ENCODE measurements around the gene RAP1A.
"Not testable (repeated sequence)": the region's sequence is repeated elsewhere in the genome, so short reads cannot be mapped to it uniquely, and the experiment has no call there.

The RAP1A gene

GRCh38 chr1:111734856-111735255 lies 115.3 kb downstream of the RAP1A start:
- no peak for DNase-seq (ENCODE audit: extremely low read depth in 1 of 2, low read depth in 1 of 2)

GRCh38 chr1:111735321-111735720 lies 115.7 kb downstream of the RAP1A start:
- DNase-seq (ENCODE audit: extremely low read depth in 1 of 2, low read depth in 1 of 2): no peak

DNA sequence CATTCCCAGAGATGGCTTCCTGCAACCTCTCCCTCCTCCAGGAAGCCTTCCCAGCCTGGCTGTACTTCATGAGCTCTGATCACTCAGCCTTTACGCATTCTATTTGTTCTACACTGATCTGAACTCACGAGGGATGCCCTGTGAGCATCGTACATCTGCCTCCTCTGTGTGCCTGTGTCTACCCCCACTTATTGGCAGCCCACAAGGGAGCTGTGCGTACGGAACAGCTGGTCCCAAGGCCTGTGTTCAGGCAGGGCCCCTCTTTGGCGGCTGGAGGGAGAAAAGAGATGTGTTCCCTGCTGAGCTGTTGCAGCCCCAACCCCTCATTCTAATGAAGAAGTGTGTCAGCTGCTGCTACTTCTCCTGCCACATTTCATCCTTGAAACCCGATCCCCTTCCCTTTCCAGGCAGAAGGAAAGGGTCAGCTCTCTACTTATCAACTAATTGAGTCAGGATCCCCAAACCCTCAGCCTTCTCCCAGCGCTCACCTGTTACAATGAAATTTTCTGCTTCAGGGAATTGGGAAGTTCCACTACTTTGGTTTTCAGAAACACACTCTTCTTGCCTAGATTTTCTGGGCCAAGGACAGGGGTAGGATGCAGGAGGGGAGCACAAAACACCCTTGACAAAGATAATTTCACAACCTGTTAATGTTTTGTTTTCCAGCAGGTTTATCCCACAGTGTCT lies 116.4 kb downstream of the RAP1A start:
- DNase-seq (ENCODE audit: extremely low read depth in 1 of 2, low read depth in 1 of 2): no peak

DNA sequence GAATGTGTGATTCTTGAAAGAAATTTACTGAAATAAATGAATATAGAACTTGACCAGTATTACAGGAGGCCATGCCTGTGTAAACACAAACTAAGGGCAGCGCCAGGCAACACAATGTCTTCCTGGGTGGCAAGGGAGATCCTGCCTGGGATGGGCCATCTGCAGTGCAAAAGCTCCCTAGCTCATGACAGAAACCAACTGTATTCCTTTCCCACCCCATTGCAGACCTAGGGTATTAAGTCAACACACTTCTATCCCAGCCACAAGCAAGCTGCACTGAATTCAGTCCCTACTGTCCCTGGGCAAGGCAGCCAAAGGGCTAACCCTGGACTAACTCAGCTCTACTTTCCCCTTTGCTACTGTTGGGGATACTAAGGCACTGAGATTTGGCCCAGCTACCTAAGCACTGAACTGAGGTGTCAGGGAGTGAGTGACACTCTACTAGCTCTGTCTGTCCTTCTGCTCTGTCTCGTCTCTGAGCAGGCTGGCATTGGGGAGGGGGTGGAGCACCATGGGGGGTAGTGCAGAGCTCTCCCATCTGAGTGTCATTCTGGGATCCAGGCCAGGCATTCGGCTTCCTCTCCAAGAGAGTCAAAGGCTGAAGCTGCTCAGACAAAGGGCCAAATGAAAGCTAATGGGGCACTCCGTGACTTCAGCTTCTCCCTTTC lies 117.1 kb downstream of the RAP1A start:
- no peak for DNase-seq (ENCODE audit: extremely low read depth in 1 of 2, low read depth in 1 of 2)

DNA sequence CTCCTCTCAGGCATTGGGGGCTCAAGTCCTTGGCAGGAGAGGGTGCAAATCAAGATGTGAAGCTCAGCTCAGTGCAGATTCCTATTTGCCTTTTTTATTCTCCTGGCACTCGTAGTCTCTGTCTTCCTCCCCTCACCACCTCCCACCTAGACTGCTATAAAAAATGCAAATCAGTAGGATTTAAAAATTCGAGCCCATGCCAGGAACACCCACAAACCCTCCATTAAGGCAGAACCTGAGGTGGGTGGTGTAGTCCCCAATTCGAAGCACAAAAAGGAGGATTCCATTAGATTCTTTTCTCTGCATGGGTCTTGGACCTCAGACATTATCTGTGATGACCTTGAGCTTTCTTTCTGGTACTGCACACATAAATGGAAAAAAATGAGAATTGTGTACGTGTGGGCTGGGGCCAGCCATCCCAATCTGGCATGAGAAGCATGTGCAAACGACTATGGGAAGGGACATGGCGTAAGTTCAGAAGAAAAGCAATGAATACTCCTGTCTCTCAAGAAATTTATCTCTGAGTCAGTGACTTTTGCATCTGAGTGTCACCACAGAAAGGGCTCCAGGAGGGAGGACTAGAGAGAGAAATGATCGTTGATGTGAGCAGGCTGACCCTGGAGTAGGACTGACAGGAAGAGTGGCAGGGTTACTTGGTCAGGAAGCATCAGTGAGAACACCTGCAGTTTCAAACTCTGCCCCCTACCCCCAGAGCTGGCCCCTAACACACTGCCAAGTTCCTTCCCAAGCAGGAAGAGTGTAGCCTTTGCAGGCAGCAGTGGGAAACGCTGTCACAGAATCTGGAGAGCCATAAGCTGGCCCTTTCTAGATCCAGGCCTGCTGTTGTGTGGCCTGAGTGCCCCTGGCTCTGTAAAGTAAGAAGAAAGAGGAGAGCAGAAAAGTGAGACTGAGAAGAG lies 117.9 kb downstream of the RAP1A start:
- DNase-seq (ENCODE audit: extremely low read depth in 1 of 2, low read depth in 1 of 2): no peak

GRCh38 chr1:111738133-111738435 lies 118.5 kb downstream of the RAP1A start:
- DNase-seq (ENCODE audit: extremely low read depth in 1 of 2, low read depth in 1 of 2): no peak

- DNase-seq (ENCODE audit: extremely low read depth in 1 of 2, low read depth in 1 of 2): peak in 1 of 2 donors; percentile 22
Measured at GRCh38 chr1:111738436-111739193, 119.0 kb downstream of the RAP1A start.

DNA sequence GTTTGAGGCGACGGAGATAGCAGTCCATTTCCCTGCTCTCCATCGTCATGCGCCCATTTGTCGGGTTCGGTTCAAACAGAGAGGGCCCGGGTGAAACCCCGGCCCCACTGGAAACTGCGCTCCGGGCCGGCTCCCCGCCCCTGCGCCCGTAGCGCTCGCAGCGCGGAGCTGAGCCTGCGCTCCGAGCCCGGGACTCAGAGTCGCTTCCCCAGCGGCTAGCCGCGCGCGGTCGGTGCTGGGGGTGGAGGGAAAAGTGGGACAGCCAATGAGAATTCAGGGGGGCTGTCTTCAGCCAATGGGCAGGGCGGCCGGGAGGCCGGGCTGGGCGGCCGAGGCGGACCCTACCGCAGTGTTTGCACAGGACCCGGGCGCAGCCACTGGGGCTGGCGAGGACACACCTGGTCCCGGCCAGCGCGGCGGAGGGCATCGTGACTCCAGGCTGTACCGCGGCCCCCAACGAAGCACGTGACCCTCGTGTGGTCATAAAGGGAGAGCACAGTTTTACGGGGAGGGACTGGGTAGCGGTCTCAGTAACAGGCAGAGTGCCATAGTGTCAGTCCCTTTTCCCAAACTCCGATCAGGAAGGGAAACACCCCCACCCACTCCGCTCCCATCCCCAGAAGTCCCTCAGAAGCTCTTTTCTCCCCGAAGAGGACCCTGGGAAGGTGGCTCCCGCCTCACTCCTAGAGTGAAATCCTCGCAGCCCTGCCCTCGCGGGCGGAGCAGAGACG lies 119.8 kb downstream of the RAP1A start, which contains the start of gene INKA2:
TSS of gene INKA2 (minus strand) at position 202 of the 731 bp plus-strand sequence. CDS start at position 49, 153 bp downstream.
- peak; percentile 66 to 77 for DNase-seq (ENCODE audit: extremely low read depth in 1 of 2, low read depth in 1 of 2)

DNA sequence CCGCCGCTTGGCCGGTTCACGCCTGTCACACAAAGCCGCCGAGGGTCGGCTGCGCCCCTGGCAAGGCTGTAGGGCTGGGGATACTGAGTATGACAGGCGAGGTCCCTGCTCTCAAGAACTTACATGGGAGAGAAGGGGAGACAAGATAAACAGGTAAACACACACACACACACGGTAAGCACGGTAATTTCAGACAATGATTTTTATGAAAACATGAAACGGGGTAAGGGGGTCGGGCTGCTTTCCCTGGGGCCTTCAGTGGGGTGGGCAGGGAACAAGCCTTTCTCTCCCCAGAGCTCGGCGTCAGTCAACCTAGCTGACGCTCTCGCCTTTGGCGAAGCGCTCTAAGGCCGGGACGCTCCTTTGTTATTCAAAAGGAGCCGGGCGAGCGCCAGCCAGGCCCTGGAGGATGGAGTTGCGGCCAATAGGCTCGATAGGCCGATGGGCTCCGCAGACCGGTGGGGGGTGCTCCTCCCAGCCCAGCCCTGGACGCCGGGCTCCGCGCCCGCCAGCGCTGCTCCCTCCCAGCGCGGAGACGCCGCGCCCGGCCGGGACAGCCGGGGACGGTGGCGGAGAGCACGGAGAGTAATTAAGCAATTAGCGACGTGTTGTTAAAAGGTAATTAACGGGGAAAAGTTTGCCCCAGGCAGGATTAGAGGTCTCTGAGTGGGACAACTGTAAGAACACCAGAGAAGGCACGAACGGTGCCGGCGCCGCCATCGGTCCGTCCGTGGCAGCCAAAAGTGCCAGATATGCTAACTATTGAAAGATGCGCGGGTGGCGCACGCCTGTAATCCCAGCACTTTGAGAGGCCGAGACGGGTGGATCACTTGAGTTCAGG lies 120.6 kb downstream of the RAP1A start:
- no peak for DNase-seq (ENCODE audit: extremely low read depth in 1 of 2, low read depth in 1 of 2)

DNA sequence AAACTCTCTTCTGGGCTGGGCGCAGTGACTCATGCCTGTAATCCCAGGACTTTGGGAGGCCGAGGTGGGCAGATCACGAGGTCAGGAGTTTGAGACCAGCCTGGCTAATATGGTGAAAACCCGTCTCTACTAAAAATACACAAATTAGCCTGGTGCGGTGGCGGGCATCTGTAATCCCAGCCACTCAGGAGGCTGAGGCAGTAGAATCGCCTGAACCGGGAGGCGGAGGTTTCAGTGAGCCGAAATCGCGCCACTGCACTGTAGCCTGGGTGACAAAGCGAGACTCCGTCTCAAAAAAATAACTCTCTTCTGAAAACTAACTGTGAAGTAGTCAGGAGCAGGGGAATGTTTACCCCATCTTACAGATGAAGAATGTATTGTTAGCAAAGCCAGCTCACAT lies 122.7 kb downstream of the RAP1A start:
- not testable (repeated sequence) for DNase-seq (ENCODE audit: extremely low read depth in 1 of 2, low read depth in 1 of 2)

DNA sequence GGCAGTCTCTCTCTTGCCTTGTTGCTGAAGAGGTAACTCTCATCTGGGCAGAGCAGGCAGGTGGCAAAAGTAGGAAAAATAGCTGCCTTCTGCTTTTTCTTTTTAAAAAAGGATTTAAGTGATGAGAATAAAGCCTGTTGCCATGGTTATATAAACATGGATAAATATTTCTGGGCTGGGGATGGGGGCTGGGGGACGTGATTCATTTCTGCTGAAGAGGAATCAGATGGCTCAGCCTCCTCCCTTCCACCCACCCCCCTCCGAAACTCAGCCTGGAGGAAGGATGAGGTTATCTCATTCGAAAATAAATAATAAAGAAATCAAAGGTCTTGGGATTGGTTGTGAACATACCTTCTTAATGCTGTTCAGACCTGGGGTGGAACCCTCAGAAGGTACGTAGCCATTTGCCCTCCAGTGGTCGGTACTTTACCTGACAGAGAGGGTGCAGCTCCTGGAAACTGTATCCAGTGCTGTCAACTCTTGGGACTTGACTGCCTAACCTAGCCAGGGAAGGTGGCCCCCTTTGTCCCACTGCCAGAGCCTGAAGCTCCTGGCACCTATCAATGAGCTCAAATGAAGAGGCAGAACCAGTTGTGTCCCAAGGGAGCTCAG lies 123.5 kb downstream of the RAP1A start:
- DNase-seq (ENCODE audit: extremely low read depth in 1 of 2, low read depth in 1 of 2): no peak

DNA sequence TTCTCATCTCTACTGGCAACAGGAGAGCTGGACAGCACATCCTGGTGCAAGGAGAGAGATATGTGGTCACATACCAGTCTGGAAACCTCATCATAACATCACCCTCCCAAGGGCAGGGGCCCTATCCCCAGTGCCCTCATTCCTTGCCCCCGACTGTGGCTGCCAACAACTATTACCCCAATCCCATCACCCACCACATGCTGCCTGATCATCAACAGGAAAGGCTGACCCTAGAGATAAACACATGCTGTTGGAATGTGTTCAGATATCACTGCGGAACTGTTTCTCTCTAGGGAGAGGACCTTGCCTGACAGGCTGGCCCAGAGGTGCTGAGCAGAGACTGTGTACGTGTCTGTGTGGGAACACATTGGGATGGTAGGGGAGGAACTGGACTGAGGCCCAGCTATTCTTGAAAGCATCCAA lies 124.1 kb downstream of the RAP1A start:
- DNase-seq (ENCODE audit: extremely low read depth in 1 of 2, low read depth in 1 of 2): no peak

GRCh38 chr1:111745675-111746613 lies 126.4 kb downstream of the RAP1A start:
- DNase-seq (ENCODE audit: extremely low read depth in 1 of 2, low read depth in 1 of 2): no peak

DNA sequence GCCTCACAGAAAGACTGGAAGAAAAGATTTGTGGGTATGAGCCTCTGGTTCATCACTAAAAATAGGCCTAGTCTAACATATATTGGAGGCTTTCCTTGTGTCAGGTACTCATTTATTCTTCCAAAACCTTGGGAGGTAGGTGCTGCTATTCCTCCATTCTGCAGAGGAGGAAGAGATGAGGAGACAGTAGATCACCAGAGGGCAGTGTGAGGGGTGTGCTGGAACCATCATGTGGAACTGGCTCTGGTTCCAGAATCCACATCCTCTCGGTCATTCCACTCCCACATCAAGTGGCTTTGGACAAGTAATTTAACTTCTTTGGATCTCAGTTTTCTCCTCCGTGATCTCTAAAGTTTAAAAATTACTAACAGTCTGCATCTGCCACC lies 127.0 kb downstream of the RAP1A start:
- no peak for DNase-seq (ENCODE audit: extremely low read depth in 1 of 2, low read depth in 1 of 2)

DNA sequence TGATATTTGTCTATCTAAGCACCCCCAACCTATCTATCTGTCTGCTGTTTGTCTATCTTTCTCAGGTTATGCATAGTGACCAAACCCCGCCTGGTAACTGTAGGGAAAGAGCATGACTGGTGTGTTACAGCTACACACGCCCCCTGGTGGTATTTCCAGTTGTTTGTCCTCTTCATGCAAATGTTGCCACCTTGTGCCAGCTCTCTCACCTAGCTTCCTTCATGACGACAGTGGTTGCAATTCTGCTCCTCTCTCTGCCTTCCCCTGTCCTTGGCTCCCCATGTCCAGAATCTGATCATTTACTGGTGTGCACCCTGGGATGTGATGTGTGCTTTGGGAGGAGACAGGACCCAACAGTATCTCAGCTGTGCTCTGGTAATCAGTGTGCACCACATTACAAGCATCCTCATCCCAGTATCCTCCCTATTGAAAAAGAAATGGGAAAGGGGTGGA lies 127.7 kb downstream of the RAP1A start:
- DNase-seq (ENCODE audit: extremely low read depth in 1 of 2, low read depth in 1 of 2): peak; percentile 25 to 68

DNA sequence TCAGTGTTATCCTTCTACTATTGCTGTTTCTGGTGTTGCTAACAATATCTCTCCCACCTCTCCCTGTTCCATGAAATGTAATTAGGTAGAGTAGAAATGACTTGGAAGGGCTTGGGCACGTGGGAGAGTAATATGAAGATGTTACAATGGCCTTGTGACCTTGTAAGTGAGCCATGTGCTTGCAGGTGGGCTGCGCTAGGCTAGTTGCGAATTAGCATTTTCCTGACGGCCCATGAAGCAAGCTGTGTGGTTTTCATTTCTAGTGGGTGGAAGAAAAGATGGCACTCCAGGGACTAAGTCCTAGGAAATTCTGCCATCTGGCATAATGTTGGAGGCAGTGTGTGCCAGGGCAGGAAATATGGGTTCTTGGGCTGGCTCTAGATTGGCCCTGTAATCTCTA lies 128.4 kb downstream of the RAP1A start:
- DNase-seq (ENCODE audit: extremely low read depth in 1 of 2, low read depth in 1 of 2): no peak

- no peak for DNase-seq (ENCODE audit: extremely low read depth in 1 of 2, low read depth in 1 of 2)
Measured at GRCh38 chr1:111749628-111750027, 130.0 kb downstream of the RAP1A start.

GRCh38 chr1:111750856-111751255 lies 131.3 kb downstream of the RAP1A start:
- DNase-seq (ENCODE audit: extremely low read depth in 1 of 2, low read depth in 1 of 2): no peak
